Measurements from ENCODE around the gene NOLC1.
A peak's percentile ranks its signal among the peaks of the same experiment; 100 is the strongest.

Gene NOLC1

GRCh38 chr10:102151774-102152544 is at the start of gene NOLC1:
TSS of gene NOLC1 (plus strand) at chr10:102152389. CDS start at chr10:102152411, 22 bp downstream.
- FAIRE-seq, result peak; percentile 97

- FAIRE-seq, result no peak
These were observed 49.8 kb upstream of the NOLC1 start for GRCh38 chr10:102102421-102102820.

- FAIRE-seq, result no peak
These were observed 45.2 kb upstream of the NOLC1 start for GRCh38 chr10:102106998-102107397.

GRCh38 chr10:102109166-102110116 is 42.7 kb upstream of the NOLC1 start:
- FAIRE-seq, result no peak

- FAIRE-seq, result no peak
These were observed 40.9 kb upstream of the NOLC1 start for GRCh38 chr10:102111276-102111675.

GRCh38 chr10:102112210-102112817 is 39.9 kb upstream of the NOLC1 start:
- FAIRE-seq, result no peak

GRCh38 chr10:102113261-102113955 is 38.8 kb upstream of the NOLC1 start:
- no peak for FAIRE-seq

GRCh38 chr10:102113956-102114857 is 38.0 kb upstream of the NOLC1 start:
- FAIRE-seq, result no peak

GRCh38 chr10:102114861-102115618 is 37.1 kb upstream of the NOLC1 start:
- FAIRE-seq, result peak; percentile 29

- FAIRE-seq, result no peak
These were observed 36.4 kb upstream of the NOLC1 start for GRCh38 chr10:102115775-102116174.

- FAIRE-seq, result no peak
These were observed 35.5 kb upstream of the NOLC1 start for GRCh38 chr10:102116656-102117055.

- FAIRE-seq, result no peak
These were observed 34.6 kb upstream of the NOLC1 start for GRCh38 chr10:102117391-102118159.

- no peak for FAIRE-seq
These were observed 33.3 kb upstream of the NOLC1 start for GRCh38 chr10:102118867-102119266.

GRCh38 chr10:102119417-102120141 is 32.6 kb upstream of the NOLC1 start:
- FAIRE-seq, result no peak

- FAIRE-seq, result no peak
These were observed 31.8 kb upstream of the NOLC1 start, which contains the start of gene LDB1 for GRCh38 chr10:102120142-102120990. TSS of gene LDB1 (minus strand) at chr10:102120368. CDS start at chr10:102120110, 258 bp downstream.

GRCh38 chr10:102120991-102121738 is 31.0 kb upstream of the NOLC1 start:
- peak; percentile 88 for FAIRE-seq

GRCh38 chr10:102121739-102122372 is 30.3 kb upstream of the NOLC1 start:
- no peak for FAIRE-seq
